AG09309 (cell line): ENCODE data around the gene TSHZ3.

Experiments
- DNase-seq: peaks from one replicate; pipeline ENCODE4 v3.0.0-alpha.2; 2010; ENCODE audit warnings: low read depth
- H3K4me3 ChIP-seq: 2 replicates; pipeline ENCODE4 v1.5.1; 2011; ENCODE audit warnings: mild to moderate bottlenecking, low read depth, low read length, moderate library complexity; ENCODE audit not compliant: control insufficient read depth
- CTCF ChIP-seq: IDR thresholded peaks from 2 replicates; pipeline ENCODE4 v1.5.1; 2011; ENCODE audit warnings: mild to moderate bottlenecking, low read depth, low read length, inconsistent platforms; ENCODE audit not compliant: insufficient read depth, control insufficient read depth; ENCODE audit errors: missing control alignments

TSHZ3 gene

GRCh38 chr19:31269425-31270127 lies 79.7 kb downstream of the TSHZ3 start:
- TF ChIP-seq CTCF: no peak
- no peak overlapping the region for H3K4me3 ChIP-seq
- no peak for DNase-seq

- H3K4me3 ChIP-seq: no peak overlapping the region
- no peak for TF ChIP-seq CTCF
- no peak for DNase-seq
Observed at GRCh38 chr19:31268751-31269383, 80.4 kb downstream of the TSHZ3 start.

DNA sequence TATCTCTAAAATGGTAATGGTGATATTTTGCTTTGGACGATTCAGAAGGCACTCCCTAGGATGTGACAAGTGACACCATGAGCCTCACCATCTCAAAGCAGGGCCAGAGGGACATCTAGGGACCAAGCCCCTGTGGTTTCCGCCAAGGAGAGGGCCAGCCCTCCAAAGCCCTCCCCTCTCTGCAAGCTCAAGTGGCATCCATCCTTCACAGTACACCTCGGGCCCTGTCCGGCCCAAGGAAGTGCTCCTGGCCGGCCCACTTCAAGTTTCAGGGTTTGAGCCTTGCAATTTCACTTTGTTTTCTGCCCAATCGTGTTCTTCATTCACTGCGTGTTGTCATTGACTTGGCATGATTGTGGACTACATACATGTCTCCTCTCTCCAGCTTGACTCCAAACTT lies 82.5 kb downstream of the TSHZ3 start:
- no peak overlapping the region for H3K4me3 ChIP-seq
- no peak for TF ChIP-seq CTCF
- no peak for DNase-seq

- TF ChIP-seq CTCF: no peak
- DNase-seq: no peak
- H3K4me3 ChIP-seq: no peak overlapping the region
Observed at GRCh38 chr19:31266196-31266595, 83.0 kb downstream of the TSHZ3 start.

GRCh38 chr19:31264041-31264778 lies 85.0 kb downstream of the TSHZ3 start:
- DNase-seq: no peak
- no peak overlapping the region for H3K4me3 ChIP-seq
- no peak for TF ChIP-seq CTCF

- DNase-seq: no peak
- TF ChIP-seq CTCF: no peak
Observed at GRCh38 chr19:31263328-31263727, 85.9 kb downstream of the TSHZ3 start.

More at GRCh38 chr19:31263328-31263727, 85.9 kb downstream of the TSHZ3 start:
- no peak overlapping the region for H3K4me3 ChIP-seq
